ENCODE results near the gene FSTL1.

FSTL1 gene

GRCh38 chr3:120438216-120438615 lies 12.6 kb downstream of the FSTL1 start:
- no peak for DNase-seq

- DNase-seq = no peak
Observed at GRCh38 chr3:120437559-120437958, 13.2 kb downstream of the FSTL1 start.

- DNase-seq = no peak
Observed at GRCh38 chr3:120436523-120437050, 14.2 kb downstream of the FSTL1 start.

GRCh38 chr3:120435621-120436020 lies 15.2 kb downstream of the FSTL1 start:
- DNase-seq = no peak

GRCh38 chr3:120433662-120434331 lies 17.0 kb downstream of the FSTL1 start:
- DNase-seq = no peak

GRCh38 chr3:120432150-120432860 lies 18.5 kb downstream of the FSTL1 start:
- no peak for DNase-seq

GRCh38 chr3:120429921-120430361 lies 20.9 kb downstream of the FSTL1 start:
- no peak for DNase-seq

- DNase-seq = no peak
Observed at GRCh38 chr3:120428924-120429323, 21.9 kb downstream of the FSTL1 start.

GRCh38 chr3:120427201-120427600 lies 23.6 kb downstream of the FSTL1 start:
- no peak for DNase-seq

- DNase-seq = no peak
Observed at GRCh38 chr3:120425572-120426250, 25.1 kb downstream of the FSTL1 start.

GRCh38 chr3:120424976-120425570 lies 25.7 kb downstream of the FSTL1 start:
- no peak for DNase-seq

- no peak for DNase-seq
Observed at GRCh38 chr3:120424506-120424905, 26.3 kb downstream of the FSTL1 start.

- DNase-seq = no peak
Observed at GRCh38 chr3:120423432-120423831, 27.4 kb downstream of the FSTL1 start.

- DNase-seq = no peak
Observed at GRCh38 chr3:120421926-120422325, 28.9 kb downstream of the FSTL1 start.

GRCh38 chr3:120420928-120421551 lies 29.8 kb downstream of the FSTL1 start:
- no peak for DNase-seq

GRCh38 chr3:120420360-120420759 lies 30.4 kb downstream of the FSTL1 start:
- DNase-seq = no peak

- no peak for DNase-seq
Observed at GRCh38 chr3:120419797-120420196, 31.0 kb downstream of the FSTL1 start.

- DNase-seq = peak; percentile 5
Observed at GRCh38 chr3:120418866-120419490, 31.8 kb downstream of the FSTL1 start.

- DNase-seq = no peak
Observed at GRCh38 chr3:120418446-120418845, 32.3 kb downstream of the FSTL1 start.

GRCh38 chr3:120417272-120417911 lies 33.4 kb downstream of the FSTL1 start:
- DNase-seq = peak; percentile 88

GRCh38 chr3:120416868-120417267 lies 33.9 kb downstream of the FSTL1 start:
- DNase-seq = no peak

- no peak for DNase-seq
Observed at GRCh38 chr3:120415756-120416155, 35.0 kb downstream of the FSTL1 start.

All from stimulated activated CD4-positive, alpha-beta T cell treated with anti-CD3 and anti-CD28 coated beads, Interleukin-4, amount 100 ng/mL, for 24 hours (primary cell).